Measurements from ENCODE around the gene SLC35G6.

GRCh38 chr17:7440834-7441195 lies 40.4 kb upstream of the SLC35G6 start:
- TF ChIP-seq CTCF (optimal IDR thresholded peaks at IDR 0.05 in 1 of 3, IDR thresholded peaks at IDR 0.05 in 1 of 3, conservative IDR thresholded peaks at IDR 0.05 in 1 of 3; ENCODE audit: extremely low read depth in 1 of 3, insufficient read depth in 2 of 3, low read length in 3 of 3): no peak
- no peak for TF ChIP-seq EZH2 (IDR thresholded peaks at IDR 0.05; ENCODE audit: low read length)
